ENCODE measurements around the gene CAMK1D. TPM values are rescaled to one million over a fixed set of nuclear protein-coding genes. Genes with fewer than 3 reads are reported as not detected.

Gene CAMK1D
- polyA plus RNA-seq, 2 of the 4 experiments (the other 2 are of a cell fraction), result 6.6 to 12.5 TPM

- TF ChIP-seq RAD21 (conservative IDR thresholded peaks at IDR 0.05 in 1 of 2, IDR thresholded peaks at IDR 0.05 in 1 of 2) (no peak), RARB (CRISPR knock-in tag; IDR thresholded peaks at IDR 0.05) (no peak), RFX5 (IDR thresholded peaks at IDR 0.05) (no peak)
Measured at GRCh38 chr10:12341526-12341925, 7.8 kb upstream of the CAMK1D start (continued).

GRCh38 chr10:12344375-12345110 lies 4.8 kb upstream of the CAMK1D start:
- FAIRE-seq, result no peak
- no peak for ATAC-seq

GRCh38 chr10:12346707-12347106 lies 2.6 kb upstream of the CAMK1D start:
- ChIA-PET POLR2A (no interaction called here), CTCF (interaction anchor here (1.2 to 4.4 kb wide), 4 partner anchors 9 to 364 kb away, joined by 3 to 30 read pairs (median 12); no protein-coding TSS in a partner anchor)
- WGBS (ENCODE audit: missing lambda C conversion rate), result 84% methylated on average over 10 of the region's 10 CpGs
- H3K9me3 ChIP-seq, result no peaks in the 10 kb centered on the region
- H3K4me3 ChIP-seq, result no peak overlapping the region
- H3K4me1 ChIP-seq, result peaks cover 19% of the 10 kb centered on the region
- H3K4me2 ChIP-seq, result no peak overlapping the region
- H3K27ac ChIP-seq, result no peak overlapping the region
- no peak for ATAC-seq
- FAIRE-seq, result no peak
- DNase-seq (ENCODE audit: low read depth in 1 of 2, low spot score in 1 of 2), result no peak
- TF ChIP-seq HES2 (IDR thresholded peaks at IDR 0.05), result no peak
- no peak for TF ChIP-seq ZC3H11A (IDR thresholded peaks at IDR 0.05)
- no peak for TF ChIP-seq USF2 (IDR thresholded peaks at IDR 0.05)
- no peak for TF ChIP-seq HOXB5 (CRISPR knock-in tag; IDR thresholded peaks at IDR 0.05)
- no peak for TF ChIP-seq POLR2AphosphoS2 (conservative IDR thresholded peaks at IDR 0.05; ENCODE audit: low read length)

More at GRCh38 chr10:12344375-12345110, 4.8 kb upstream of the CAMK1D start:
- Histone ChIP-seq H3K27ac (no peak overlapping the region), H3K4me1 (peaks cover 9% of the 10 kb centered on the region), H3K4me2 (no peak overlapping the region), H3K9me3 (no peaks in the 10 kb centered on the region), H3K4me3 (no peak overlapping the region)
- no peak for DNase-seq (ENCODE audit: low read depth in 1 of 2, low spot score in 1 of 2)
- TF ChIP-seq MAFK (IDR thresholded peaks at IDR 0.05; ENCODE audit: partially characterized antibody) (peak; percentile 78), HMGXB4 (CRISPR knock-in tag; IDR thresholded peaks at IDR 0.05; ENCODE audit: borderline replicate concordance) (no peak)
- CTCF ChIA-PET, result interaction anchor here (0.7 to 1.7 kb wide), 2 partner anchors 10 to 39 kb away, joined by 3 to 7 read pairs; no protein-coding TSS in a partner anchor
- POLR2A ChIA-PET, result interaction anchor here (0.6 to 1.1 kb wide), 5 partner anchors 11 to 365 kb away, joined by 3 to 8 read pairs (median 4); no protein-coding TSS in a partner anchor
- 88% methylated on average over 3 of the region's 3 CpGs for WGBS (ENCODE audit: missing lambda C conversion rate)

- WGBS (ENCODE audit: missing lambda C conversion rate), result 72% methylated on average over 11 of the region's 24 CpGs
- no peak for FAIRE-seq
- H3K9me3 ChIP-seq, result no peaks in the 10 kb centered on the region
- peaks cover 21% of the 10 kb centered on the region for H3K4me1 ChIP-seq
- H3K27ac ChIP-seq, result peak overlapping the region; percentile 98 to 99
- TF ChIP-seq, protein P1, sequence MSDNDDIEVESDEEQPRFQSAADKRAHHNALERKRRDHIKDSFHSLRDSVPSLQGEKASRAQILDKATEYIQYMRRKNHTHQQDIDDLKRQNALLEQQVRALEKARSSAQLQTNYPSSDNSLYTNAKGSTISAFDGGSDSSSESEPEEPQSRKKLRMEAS (IDR thresholded peaks at IDR 0.05), result peak; percentile 9; the same call in 1 of the 2 replicates
- no peak for TF ChIP-seq ZC3H11A (IDR thresholded peaks at IDR 0.05)
- ATAC-seq, result peak in 1 of 2 experiments; percentile 10; a peak in 5 of 6 replicates
- ChIA-PET CTCF (interaction anchor here (0.5 to 4.7 kb wide), 14 partner anchors 11 to 417 kb away, joined by 3 to 30 read pairs (median 5); no protein-coding TSS in a partner anchor), POLR2A (interaction anchor here (0.6 to 1.6 kb wide), 6 partner anchors 11 to 709 kb away, joined by 3 to 7 read pairs (median 4); no protein-coding TSS in a partner anchor)
- DNase-seq (ENCODE audit: low read depth in 1 of 2, low spot score in 1 of 2), result no peak
- H3K4me3 ChIP-seq, result peak overlapping the region; percentile 89
- H3K4me2 ChIP-seq, result peak overlapping the region; percentile 99
Measured at GRCh38 chr10:12348294-12348869, 965 bp upstream of the CAMK1D start.
